Stimulated activated CD8-positive, alpha-beta memory T cell treated with anti-CD3 and anti-CD28 coated beads, Interleukin-12 subunit alpha, Interleukin-12 subunit beta, amount 100 ng/mL, for 4 hours (primary cell): ENCODE results near the gene PML.
"Not testable (repeated sequence)": the region's sequence is repeated elsewhere in the genome, so short reads cannot be mapped to it uniquely, and the experiment has no call there.

Experiments used
- DNase-seq: peaks from one replicate; pipeline ENCODE4 v3.0.0-alpha.2; 2020; ENCODE audit warnings: low read depth

The PML gene

DNA sequence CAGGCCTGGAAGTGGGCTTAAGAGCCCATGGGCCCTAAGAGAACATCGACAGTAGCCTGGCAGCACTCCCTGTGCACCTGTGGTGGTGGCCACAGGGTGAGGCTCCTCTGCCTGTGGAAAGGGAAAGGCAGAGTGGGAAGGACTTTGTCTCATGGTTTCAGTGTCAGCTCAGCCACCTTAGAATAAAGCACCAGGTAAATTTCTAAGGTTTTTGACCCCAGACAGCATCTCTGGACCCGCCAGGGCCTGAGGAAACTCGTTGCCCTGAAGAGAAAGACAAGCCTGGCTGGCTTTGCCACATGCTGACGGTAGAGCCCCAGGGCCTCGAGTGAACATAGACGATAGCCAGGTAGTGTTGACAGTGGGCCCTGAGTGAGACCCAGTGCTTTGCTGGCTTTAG lies 65.7 kb downstream of the PML start:
- no peak for DNase-seq

DNA sequence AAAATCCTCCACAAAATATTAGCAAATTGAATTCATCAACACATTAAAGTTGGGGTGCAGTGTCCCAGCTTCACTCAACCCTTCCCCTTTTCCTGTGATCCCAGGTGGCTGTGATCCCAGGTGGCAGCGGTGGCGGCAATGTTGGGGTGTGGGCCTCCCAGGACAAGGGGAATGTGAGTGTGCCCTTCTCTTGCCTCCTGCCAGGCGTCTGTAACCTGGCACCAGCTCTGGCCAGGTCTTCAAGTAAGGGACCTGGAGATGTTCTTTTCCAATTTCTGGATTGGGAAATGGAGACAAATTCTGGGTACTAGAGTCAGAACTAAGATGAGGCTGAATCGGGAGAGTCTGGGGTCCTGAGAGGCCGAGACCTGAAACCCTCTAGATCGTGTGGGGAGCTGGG lies 67.7 kb downstream of the PML start:
- DNase-seq = no peak

- no peak for DNase-seq
Measured at GRCh38 chr15:74062671-74063070, 68.2 kb downstream of the PML start.

- not testable (repeated sequence) for DNase-seq
Measured at GRCh38 chr15:74063425-74064146, 69.1 kb downstream of the PML start.

- DNase-seq = not testable (repeated sequence)
Measured at GRCh38 chr15:74064183-74064582, 69.7 kb downstream of the PML start.

GRCh38 chr15:74064822-74065221 lies 70.3 kb downstream of the PML start:
- not testable (repeated sequence) for DNase-seq

- DNase-seq = peak; percentile 8
Measured at GRCh38 chr15:74065684-74066411, 71.3 kb downstream of the PML start.

DNA sequence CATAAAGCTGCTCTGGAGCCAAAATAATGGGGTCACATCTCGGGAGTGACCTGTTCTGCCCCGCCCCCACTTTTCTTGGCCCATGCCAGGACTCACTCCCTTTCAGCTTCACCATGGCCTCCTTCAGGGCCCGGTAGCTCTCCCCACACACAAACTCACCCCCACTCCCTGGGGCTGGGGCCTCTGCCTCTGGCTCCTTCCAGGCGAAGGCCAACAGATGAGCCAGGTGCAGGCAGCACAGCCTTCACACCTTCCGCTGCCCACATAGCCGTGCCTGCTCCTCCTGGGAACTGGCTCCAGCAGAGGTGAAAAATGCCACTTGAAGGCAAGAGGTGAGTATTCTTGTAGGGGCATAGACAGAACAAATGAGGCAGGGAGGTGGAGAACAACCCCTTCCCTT lies 77.1 kb downstream of the PML start:
- DNase-seq = not testable (repeated sequence)

DNA sequence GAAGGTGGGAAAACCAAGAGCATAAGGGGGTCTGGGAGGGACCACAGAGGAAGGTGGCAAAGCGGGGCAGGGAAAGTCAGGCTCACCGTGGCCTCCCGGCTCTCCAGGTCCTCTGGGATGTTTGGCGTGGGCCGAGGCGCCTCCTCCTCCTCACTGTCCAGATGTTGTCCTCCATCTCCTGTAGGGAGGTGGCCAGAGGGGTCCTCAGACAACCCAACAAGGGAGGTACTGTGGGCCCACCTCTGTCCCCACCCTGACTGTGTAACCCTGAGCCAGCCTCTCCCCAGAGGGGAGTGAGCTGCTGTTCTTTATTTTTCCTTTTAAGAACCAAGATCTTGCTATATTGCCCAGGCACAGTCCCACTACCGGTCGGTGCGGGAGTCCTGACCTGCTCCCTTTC lies 77.6 kb downstream of the PML start:
- DNase-seq = not testable (repeated sequence)

- DNase-seq = not testable (repeated sequence)
Measured at GRCh38 chr15:74072614-74073337, 78.3 kb downstream of the PML start.

GRCh38 chr15:74075781-74076180 lies 81.3 kb downstream of the PML start:
- DNase-seq = not testable (repeated sequence)

- DNase-seq = not testable (repeated sequence)
Measured at GRCh38 chr15:74082450-74082849, 87.9 kb downstream of the PML start, which contains the start of gene GOLGA6A. GOLGA6A (minus strand) TSS chr15:74082550; CDS start chr15:74082509, 41 bp downstream.

GRCh38 chr15:74094567-74094966 lies 100.1 kb downstream of the PML start:
- DNase-seq = not testable (repeated sequence)

- not testable (repeated sequence) for DNase-seq
Measured at GRCh38 chr15:74095610-74096009, 101.1 kb downstream of the PML start.

DNA sequence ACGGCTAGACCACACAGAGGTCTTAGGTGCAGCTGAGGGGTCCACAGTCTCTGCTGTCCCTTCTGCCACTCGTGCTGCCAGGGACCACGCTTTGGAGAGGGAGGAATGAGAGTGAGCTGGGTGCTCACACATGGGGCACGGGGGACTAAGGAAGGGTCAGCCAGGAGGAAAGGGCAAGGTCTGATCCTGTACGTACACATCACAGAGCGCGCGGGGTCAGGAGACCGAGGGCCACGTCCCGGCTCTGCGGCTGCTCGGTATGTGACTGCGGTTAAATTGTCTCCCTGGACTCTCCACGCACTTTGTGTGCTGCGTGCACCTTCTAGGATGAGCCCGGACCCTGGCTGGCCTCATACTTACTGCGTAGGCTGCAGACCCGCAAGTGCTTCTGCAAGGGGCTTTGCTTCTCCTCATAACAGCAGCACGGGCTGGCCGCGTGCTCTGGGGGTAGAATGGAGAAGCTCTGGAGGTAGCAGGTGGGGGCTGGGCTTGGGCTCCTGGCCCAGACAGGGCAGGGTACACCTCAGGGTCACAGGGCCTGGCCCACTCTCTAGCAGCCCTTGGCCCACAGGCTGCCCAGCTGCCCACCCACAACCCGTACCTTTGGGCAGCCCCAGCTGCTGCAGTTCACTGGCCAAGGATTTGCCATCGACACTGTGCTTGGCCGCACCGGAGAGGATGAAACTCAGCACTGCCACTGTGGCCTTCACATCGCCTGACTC lies 102.4 kb downstream of the PML start:
- not testable (repeated sequence) for DNase-seq
